ENCODE data around the gene PSORS1C1.

PSORS1C1 gene

DNA sequence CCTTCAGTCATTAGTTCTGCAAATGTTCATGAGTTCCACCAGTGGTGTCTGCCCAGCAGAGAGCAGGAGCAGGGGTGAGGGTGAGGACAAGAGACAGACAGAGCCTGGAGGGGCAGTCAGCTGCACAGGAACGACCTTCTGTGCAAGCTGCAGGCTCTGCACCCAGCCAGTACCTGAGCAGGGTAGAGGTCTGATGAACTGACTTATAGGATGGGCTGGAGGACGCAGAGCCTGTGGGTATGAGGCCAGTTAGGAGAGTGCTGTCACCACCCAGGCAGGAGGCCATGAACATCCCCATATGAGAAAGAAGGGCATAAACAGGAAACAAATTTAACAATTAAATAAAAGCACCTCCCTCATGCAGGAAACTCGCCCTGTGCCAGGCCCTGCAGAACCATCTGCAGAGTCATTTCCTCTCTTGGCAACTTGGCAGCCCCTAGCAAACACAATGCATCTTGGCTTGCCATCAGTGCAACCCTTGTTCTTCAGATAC is 20.2 kb upstream of the PSORS1C1 start:
- DNase-seq (ENCODE audit: low read depth in 3 of 3, low spot score in 1 of 3) = peak in 2 of 3 donors; percentile 7 to 27

DNA sequence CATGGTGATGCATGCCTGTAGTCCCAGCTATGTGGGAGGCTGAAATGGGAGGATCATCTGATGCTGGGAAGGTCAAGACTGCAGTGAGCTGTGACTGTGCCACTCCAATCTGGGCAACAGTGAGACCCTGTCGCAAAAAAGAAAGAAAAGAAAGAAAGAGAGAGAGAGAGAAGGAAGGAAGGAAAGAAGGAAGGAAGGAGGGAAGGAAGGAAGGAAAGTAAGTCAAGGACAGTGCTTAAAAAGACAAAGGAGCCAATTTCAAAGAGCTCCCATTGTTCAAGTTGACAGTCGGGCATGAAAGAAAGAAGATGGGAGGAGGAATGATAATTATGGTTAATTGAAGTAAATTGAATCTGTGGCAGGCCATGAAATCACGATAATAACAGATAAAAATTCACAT is 18.4 kb upstream of the PSORS1C1 start:
- no peak for DNase-seq (ENCODE audit: low read depth in 3 of 3, low spot score in 1 of 3)

DNA sequence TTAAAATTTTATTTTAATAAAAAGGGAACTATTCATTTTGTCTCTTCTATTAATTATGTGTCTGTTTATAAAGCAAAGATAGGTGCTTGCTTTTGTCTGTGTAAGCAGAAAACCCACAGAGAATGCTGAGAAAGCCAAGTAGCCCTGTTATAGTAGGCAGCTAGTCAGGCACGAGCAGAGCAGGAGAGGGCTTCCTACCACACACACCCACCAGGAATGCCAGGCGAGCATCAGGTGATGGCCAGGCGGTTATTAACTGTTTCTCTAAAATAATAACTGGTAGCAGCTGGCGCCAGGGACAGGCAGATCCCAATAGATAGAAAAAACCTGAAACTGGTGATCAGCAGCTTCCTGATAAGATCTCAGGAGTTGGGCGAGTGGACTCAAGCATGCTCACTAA is 17.9 kb upstream of the PSORS1C1 start:
- no peak for DNase-seq (ENCODE audit: low read depth in 3 of 3, low spot score in 1 of 3)

DNA sequence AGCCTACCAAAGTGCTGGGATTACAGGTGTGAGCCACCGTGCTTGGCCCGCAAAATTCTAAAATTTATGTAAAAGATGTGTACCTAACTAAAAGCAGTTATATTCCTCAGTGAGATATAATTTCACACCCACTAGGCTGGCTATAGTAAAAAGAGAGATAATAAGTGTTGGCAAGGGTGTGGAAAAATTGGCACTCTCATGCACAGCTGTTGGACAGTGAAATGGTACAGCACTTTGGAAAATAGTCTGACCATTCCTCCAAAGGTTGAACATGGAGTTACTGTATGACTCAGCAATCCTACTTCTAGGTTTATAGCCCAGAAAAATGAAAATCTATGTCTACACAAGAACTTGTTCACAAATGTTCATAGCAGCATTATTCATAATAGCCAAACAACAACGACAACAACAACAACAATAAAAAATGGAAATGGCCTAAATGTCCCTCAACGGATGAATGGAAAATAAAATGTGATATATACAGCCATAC is 16.1 kb upstream of the PSORS1C1 start:
- DNase-seq (ENCODE audit: low read depth in 3 of 3, low spot score in 1 of 3) = no peak

DNA sequence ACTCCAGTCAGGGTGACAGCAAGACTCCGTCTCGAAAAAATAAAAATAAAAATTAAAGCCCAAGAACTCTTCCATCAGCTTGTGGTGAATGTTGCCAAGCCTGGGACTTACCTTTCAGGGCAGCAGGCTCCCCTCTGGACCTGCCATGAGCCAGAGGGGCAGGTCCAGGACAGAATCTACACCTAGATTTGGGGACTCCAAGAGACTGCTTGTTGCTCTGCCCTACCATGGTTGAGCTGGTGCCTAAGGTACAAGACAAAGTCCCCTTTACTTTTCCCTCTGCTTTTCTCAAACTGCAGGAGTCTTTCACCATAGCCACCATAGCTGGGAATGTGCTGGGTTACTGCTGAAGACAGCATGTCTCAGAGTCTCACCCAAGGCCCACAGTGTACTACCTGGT is 11.5 kb upstream of the PSORS1C1 start:
- no peak for DNase-seq (ENCODE audit: low read depth in 3 of 3, low spot score in 1 of 3)

DNA sequence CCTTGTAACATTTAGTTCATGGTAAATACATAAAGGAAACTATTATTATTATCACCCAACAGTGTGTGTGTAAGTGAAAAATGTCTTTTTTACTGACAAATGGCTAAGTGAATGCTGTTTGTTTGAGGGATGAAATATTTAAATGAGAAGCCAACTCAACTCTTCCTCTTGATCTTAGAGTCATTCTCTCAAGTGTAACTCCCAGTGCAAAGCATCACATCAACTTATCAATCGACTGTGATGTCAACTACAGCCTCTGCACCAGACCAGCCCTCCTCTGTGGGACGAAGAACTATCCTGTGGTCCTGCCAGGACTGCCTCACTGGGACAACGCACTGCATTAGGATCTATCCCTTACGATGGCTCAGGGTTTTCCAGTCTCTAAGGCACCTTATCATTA is 7.5 kb upstream of the PSORS1C1 start:
- DNase-seq (ENCODE audit: low read depth in 3 of 3, low spot score in 1 of 3) = no peak

DNA sequence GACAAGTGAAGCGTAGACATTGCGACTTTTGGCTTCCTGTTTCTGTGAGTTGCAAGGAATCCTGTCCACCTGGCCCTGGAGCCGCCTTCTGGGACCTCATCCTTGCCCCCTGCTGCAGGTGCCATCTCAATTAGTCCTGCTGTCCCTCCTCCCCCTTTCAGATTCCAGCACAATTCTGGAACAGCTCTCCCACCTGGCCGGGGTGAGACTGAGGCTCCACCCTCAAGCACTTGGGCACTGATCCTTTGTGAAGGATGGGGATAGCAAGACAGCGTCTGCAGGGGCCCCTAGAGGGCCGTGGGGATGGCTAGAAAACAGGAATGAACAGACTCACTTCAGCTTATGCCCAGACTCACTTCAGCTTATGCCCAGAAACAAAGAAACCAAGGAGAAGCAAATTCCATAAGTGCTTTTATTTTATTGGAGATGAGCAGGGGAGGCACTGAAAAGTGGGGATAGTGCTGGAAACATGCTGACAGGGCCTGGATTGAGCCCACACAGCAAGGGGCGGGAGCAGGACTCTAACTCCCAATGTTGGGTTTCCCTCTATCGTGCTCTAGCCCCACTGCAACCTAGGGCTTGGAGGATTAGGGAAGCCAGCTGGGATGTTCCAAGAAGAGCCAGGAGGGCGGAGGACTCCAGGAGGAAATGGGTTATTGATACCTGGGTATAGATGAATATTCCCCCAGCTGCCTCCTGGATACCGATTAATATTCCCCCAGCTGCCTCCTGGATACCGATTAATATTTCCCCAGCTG is 3.6 kb upstream of the PSORS1C1 start:
- DNase-seq (ENCODE audit: low read depth in 3 of 3, low spot score in 1 of 3) = no peak

DNA sequence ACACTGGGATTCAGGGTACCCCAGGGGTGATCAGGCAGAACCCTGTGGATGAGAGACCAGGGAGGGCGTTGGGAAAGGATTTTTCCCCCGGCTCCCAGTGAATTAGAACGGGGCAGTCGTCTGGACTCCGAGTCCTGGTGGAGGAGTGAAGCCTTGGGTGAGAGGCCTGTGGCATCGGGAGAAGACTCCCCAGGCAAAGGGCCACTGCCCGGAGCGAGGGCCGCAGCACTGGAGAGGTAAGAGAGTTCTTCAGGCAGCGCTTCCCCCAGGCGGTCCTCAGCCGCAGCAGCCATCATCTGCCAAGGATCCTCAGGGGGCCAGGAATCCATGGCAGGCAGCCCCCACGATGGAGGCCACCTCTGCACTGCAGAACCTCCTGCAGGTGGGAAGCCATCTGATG is 2.9 kb upstream of the PSORS1C1 start:
- no peak for DNase-seq (ENCODE audit: low read depth in 3 of 3, low spot score in 1 of 3)

DNA sequence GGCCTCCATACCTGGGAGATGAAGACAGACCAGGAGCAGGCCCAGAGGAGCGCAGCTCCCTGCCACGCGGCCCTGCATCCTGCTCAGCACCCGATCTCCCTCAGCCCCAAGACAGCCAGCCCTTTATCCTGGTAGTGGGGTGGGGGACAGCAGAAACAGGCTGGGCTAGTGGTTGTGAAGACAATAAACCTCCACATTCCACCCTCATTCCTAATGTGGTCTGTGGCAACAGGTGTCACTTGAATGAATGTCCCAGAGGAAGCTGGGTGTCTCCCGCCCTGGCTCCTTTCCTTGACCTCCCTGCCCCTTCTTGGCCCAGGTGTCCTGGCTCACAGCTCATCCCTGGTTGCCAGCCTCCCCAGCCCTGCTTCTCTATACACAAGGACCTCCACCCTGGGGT is 2.1 kb upstream of the PSORS1C1 start, which contains the start of gene C6orf15:
TSS of gene C6orf15 (minus strand) at position 98 of the 400 bp plus-strand sequence. CDS start at position 78, 20 bp downstream.
- DNase-seq (ENCODE audit: low read depth in 3 of 3, low spot score in 1 of 3) = no peak

DNA sequence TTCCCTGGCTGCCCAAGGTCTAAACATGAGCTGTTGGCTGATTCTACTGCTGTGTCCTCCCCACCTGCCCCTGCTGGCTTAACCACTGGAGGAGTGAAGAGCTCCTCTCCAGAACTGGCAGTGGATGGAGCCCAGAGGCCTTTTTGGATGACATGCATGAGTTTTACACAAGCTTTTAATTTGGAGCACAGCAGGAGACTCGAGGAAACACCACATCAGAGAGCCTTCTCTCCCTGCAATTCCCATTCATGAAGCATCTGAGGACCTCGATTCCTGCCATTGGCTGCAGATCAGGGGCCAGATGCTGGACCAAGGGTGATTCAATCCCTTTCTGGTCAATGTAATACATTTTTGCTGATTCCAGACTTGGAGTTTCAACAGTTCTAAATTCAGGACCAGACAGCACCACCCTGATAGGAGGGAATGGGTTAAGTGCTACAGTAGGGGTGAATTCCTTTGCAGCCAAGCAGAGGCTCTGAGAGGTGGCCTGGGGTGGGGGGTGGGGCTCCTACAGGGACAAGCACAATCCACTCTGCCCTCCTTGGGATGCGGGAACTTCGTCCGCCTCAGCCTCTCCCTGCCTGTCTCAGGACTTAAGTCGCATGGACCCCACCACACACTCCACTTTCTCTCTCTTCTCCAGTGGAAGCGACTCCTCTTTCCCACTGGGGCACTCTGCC is 599 bp upstream of the PSORS1C1 start:
- no peak for DNase-seq (ENCODE audit: low read depth in 3 of 3, low spot score in 1 of 3)

DNA sequence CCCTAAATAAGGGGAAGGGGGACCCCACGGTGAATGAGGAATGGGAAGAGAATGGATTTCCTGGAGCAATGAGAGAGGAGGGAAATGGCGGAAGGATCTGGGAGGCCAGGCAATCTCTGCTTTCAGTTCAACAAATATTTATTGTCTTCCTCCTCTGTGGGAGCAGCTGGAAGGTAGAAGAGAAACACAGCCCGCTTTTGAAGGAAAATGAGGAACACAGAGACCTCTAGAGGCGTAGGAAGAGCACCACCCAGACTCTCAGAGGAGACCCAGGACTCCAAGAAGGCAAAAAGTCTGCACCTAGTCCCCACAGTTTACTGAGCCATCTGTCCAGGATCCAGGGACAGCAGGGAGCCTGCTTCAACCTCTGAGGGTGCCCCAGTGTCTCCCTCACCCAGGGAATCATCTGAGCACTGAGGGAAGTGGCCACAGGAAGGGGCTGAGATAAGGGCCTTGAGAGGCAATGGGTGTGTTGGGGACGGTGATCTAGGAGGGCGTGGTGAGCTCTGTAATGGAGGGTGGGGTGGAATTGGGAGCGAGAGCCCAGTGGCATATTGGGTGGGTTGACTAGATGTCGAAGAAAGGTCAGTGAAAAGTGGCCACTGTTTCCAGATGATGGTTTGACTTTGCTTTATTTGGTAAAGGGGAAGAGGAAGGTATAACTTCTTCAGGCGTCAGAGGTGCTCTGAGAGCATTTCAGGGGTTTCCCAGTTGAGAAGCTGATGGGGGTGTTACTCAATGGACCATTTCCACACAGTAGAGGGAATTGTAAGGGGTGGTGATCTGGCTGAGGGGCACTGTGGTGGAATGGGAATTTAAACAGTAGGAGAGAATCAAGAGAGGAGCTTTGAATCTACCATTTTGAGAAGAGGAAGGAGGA is 610 bp downstream of the PSORS1C1 start:
- no peak for DNase-seq (ENCODE audit: low read depth in 3 of 3, low spot score in 1 of 3)

DNA sequence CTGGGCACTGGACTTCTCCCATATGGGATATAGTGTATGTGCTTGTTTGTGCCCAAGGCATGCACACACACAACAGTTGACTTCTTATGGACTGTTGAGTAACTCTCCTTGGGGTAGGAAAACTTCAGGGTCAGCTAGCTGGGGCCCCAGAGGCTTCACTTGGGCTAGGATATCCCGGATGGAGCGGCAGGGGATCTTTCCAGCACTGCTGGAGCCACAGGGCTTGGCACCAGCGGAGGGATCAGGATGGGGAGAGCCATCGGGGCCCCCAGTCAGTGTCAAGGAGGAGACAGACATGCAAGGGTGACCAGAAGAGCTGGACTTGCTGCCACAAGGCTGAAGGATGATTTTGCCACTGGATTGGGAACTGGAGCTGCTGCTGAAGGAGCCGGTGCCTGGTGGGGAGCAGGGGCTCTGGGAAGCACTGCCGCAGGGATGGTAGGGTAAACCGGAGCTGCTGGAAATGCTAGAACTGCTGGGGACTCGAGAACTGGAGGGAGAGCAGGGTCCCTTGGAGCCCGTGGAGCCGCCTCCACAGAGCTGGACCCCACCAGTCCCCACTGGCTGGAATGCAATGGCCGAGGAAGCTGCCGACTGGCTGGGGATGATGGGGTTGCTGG is 1.5 kb downstream of the PSORS1C1 start:
- no peak for DNase-seq (ENCODE audit: low read depth in 3 of 3, low spot score in 1 of 3)

DNA sequence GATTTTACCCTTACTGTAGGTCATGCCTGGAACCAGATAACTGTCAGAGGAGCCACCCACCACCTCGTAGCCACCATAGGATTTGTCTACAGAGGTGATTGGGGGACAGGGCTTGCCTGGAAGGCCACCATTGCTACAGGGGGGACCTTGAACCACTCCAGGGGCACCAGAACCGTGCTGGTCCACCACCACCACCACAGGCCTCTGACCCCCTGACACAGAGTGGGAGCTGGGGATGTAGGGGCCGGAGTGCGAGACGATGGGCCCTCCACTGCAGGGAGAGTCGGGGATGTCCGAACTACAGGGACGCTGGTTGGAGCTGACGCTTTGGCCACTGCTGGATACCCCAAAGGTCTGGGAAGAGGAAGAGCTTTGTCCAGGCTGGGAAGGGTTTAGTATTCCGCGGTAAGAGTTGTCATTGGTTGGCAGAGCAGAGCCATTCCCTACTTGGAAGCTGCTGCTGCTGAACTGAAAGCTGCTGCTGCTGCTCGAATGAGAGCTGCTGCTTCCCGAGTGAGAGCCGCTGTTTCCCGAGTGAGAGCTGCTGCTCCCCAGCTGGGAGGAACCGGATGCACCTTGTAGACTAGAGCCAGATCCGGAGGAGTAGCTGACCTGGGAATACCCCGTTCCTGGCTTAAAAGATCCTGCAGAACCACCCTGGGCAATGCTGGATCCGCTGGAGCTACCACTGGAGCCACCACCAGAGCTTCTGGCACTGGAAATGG is 2.2 kb downstream of the PSORS1C1 start:
- no peak for DNase-seq (ENCODE audit: low read depth in 3 of 3, low spot score in 1 of 3)

DNA sequence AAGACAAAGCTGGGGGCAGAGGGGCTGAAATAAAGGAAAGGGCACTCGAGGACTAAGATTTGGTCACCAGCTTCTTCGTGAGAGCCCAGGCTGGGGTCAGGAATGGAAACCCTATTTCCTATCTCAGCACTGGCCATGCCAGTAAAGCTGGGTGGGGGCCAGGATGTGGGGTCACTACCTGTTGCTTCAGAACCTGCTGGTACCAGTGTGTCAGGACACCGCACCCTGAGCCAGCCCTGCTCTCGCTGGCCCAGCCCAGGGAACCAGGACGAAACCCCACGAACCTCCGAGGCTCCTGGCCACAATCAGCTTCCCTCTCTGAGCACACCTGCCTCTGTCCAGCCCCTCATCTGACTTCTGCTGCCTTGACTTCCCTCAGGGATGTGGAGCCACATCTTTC is 3.6 kb downstream of the PSORS1C1 start:
- DNase-seq (ENCODE audit: low read depth in 3 of 3, low spot score in 1 of 3) = no peak

DNA sequence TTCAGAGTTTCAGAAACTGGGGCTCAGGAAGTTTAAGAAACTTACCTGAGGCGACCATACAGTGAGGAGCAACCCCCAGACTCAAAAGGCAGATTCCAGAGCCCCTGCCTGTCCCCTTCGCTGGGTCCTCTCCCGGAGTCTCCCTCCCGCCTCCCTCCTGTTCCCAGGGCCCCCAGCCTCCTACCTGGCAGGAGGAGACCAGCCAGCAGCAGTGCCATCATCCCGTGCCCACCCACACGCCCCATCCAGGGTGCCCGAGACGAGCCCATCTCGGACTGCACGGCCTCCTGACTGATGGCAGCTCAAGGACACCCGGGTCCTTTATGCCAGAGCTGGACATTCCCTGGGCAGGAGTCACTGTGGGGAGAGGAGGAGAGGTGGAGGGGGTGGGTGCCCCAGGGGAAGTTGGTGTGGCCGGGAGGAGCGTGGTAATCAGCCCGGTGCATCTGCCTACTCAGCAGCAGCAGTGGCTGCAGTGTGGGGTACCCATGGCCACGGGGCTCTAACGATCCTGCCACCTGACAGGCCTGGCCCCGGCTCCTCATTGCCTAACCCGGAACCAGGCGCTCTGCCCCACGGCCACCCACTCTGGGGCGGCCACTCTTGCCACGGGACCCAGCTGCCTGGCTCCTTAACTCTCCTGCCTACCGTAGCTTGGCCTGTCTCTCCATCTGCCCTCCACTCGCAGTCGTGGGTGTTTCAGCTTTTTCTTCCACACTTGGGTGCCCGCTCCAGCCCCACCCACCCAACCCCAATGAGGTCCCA is 5.7 kb downstream of the PSORS1C1 start, which contains the start of gene CDSN:
TSS of gene CDSN (minus strand) at position 296 of the 765 bp plus-strand sequence. CDS start at position 269, 27 bp downstream.
- no peak for DNase-seq (ENCODE audit: low read depth in 3 of 3, low spot score in 1 of 3)

DNA sequence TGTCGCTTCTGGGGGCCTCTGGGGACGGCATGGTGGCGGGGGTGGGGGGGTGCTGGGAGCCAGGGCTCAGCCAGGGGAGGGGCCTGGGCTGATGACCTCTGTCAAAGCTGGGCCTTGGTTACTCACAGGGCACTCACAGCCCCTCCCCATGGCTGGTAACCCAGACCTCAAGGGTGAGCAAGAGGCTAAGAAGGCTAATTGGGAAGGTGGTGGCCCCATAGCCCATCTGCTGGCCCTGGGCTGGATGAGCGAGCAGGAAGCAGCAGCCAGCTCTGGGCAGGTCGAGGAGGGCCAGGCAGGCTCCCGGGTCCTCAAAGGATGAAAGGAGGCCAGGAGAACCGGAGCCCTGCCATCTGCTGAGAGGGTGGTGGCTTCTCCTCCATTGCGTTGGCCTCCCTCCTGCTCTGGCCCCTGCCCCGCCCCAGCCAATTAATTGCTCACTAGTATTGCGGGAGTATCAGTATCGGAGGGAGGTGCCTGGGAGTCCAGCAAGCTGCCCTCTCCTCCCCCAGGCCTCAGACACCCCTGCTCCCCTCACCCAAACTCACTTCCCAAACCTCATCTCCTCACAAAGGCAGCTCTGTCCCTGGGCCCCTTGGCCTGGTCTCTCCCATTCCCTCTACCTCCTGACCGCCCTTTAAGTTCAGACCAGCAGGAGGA is 6.7 kb downstream of the PSORS1C1 start:
- no peak for DNase-seq (ENCODE audit: low read depth in 3 of 3, low spot score in 1 of 3)

DNA sequence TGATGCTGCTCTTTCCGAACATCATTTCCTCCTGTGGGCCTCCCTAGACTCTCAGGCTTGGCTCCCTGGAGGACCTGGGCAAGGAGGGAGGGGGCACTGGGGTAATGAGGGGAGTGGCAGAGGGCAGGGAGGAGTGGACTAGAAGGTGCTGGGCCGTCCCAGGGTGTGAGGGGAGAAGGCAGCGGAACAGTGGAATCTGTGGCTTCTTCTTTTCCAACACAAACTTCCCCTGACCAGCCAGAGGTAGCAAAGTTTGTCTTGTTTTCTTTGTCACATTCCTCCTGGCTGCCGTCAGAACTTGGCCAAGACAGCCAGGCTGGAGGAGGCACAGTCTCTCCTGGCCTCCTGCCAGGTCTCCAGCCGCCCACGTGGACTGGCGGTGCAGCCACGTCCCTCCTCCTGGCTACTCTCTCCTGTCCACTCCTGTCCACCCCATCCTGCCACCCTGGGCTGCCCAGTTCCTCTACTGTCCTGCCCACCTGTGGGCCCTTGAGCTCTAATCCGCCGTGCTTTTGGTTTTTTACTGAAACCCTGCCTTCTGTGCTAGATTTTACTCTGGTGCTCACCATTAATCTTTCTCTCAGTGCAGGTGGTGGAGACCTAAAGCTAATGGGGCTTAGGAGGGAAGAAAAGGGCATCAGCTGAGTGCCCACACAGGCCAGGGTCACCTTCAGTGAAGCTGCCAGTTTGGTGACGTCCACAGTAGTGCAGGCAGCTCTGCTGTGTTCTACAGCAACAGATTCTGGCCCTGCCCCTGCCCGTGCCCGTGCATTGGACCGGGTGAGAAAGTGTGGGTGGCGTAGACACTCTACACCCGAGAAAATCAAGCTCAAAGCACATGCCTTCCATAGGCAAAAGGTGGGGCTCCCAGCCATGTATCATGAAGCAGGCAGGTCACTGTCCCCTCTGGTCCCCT is 8.4 kb downstream of the PSORS1C1 start:
- no peak for DNase-seq (ENCODE audit: low read depth in 3 of 3, low spot score in 1 of 3)

DNA sequence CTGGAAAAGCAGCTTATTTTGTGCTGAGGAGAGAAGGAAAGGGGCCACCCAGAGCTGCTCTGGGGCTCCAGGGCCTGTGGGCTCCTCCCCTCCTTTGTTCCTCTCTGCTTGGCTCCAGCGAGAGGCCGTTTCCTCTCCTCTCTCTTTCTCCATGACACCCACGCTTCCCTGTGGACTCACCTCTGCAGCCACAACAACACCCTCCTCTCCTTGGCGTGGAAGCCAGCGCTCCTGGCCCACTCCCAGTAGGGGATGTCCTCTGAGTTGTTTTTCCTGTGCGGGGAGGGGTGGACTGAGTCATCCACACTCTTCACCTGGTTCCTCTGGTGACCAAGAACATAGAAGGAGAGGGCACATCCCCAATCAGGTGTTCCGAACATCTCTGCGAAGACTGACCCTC is 10.6 kb downstream of the PSORS1C1 start:
- no peak for DNase-seq (ENCODE audit: low read depth in 3 of 3, low spot score in 1 of 3)
